H1 (cell line): Measurements from ENCODE around the gene SLC38A1. TPM values are rescaled to one million over a fixed set of nuclear protein-coding genes. Genes with fewer than 3 reads are reported as not detected.

Source experiments
- CTCF ChIA-PET: fragments of 300-600 bp; sonication (Branson Sonifier 250); formaldehyde crosslinking; loops from one replicate; lab custom pipeline; 2021; ENCODE audit not compliant: partially characterized antibody; lab: Charles Lee
- POLR2A ChIA-PET: fragments of 300-600 bp; sonication (Branson Sonifier 250); formaldehyde crosslinking; loops from one replicate; lab custom pipeline; 2021; ENCODE audit warnings: inconsistent platforms; ENCODE audit not compliant: partially characterized antibody; lab: Charles Lee
- DNase-seq, 2 experiments: peaks; one replicate each; pipeline versions ENCODE4 v3.0.0 to v3.0.0-alpha.2; 2010 to 2022; ENCODE audit warnings: low spot score in 2 of 2, low read depth in 1 of 2, mixed read lengths in 1 of 2
- FAIRE-seq: peaks from 2 replicates; lab custom pipeline; 2011; peaks lifted over from hg19 to GRCh38; lab: Jason Lieb, UNC
- H2AFZ ChIP-seq: 2 replicates; pipeline ENCODE4 v1.8.1; 2012; ENCODE audit warnings: low read length, inconsistent platforms
- H2AK5ac ChIP-seq: 2 replicates; pipeline ENCODE4 v1.6.1; 2013; ENCODE audit warnings: low read depth, low read length
- H2BK120ac ChIP-seq: replicated peaks from 2 replicates; pipeline ENCODE3; 2013; ENCODE audit warnings: low read depth, low read length, inconsistent platforms
- H2BK12ac ChIP-seq: 2 replicates; pipeline ENCODE4 v1.6.1; 2013; ENCODE audit warnings: low read depth, low read length
- H2BK15ac ChIP-seq: 2 replicates; pipeline ENCODE4 v1.6.1; 2013; ENCODE audit warnings: low read length
- H2BK20ac ChIP-seq: 2 replicates; pipeline ENCODE4 v1.6.1; 2013; ENCODE audit warnings: low read length
- H2BK5ac ChIP-seq: 2 replicates; pipeline ENCODE4 v1.6.1; 2013; ENCODE audit warnings: low read depth, low read length
- H3K14ac ChIP-seq: 2 replicates; pipeline ENCODE4 v1.6.1; 2013; ENCODE audit warnings: inconsistent platforms; ENCODE audit not compliant: insufficient read length
- H3K18ac ChIP-seq: 2 replicates; pipeline ENCODE4 v1.6.1; 2013; ENCODE audit warnings: low read length; ENCODE audit errors: extremely low read depth
- H3K23ac ChIP-seq: 2 replicates; pipeline ENCODE4 v1.6.1; 2013; ENCODE audit warnings: inconsistent platforms; ENCODE audit not compliant: insufficient read length
- H3K23me2 ChIP-seq: 2 replicates; pipeline ENCODE4 v1.6.1; 2013; ENCODE audit warnings: low read depth, low read length
- H3K27ac ChIP-seq: 2 replicates; pipeline ENCODE4 v1.6.1; 2011; ENCODE audit warnings: low read depth, low read length, inconsistent platforms
- H3K27me3 ChIP-seq, 4 experiments: replicated peaks in 1 of 4; 1 replicate in 1 of 4; 2 replicates in 3 of 4; pipeline versions ENCODE4 v1.6.1 to v1.8.1; 2011 to 2013; ENCODE audit warnings: low read length in 3 of 4, mild to moderate bottlenecking in 3 of 4, inconsistent platforms in 2 of 4, mixed read lengths in 2 of 4, moderate library complexity in 1 of 4; ENCODE audit not compliant: control insufficient read depth in 3 of 4, insufficient read depth in 3 of 4; ENCODE audit errors: extremely low read depth in 1 of 4
- H3K36me3 ChIP-seq, 4 experiments: 2 replicates each; pipeline versions ENCODE4 v1.6.1 to v1.8.1; 2011 to 2013; ENCODE audit warnings: mild to moderate bottlenecking in 4 of 4, low read length in 3 of 4, moderate library complexity in 2 of 4, control low read depth in 1 of 4, inconsistent platforms in 1 of 4; ENCODE audit not compliant: insufficient read depth in 4 of 4, control insufficient read depth in 2 of 4
- H3K4ac ChIP-seq: replicated peaks from 2 replicates; pipeline ENCODE3; 2013; ENCODE audit warnings: low read length, low read depth, mixed read lengths, inconsistent platforms; ENCODE audit not compliant: insufficient read length
- H3K4me1 ChIP-seq, 4 experiments: replicated peaks in 1 of 4; 1 replicate in 1 of 4; 2 replicates in 3 of 4; pipeline versions ENCODE4 v1.6.1 to v1.8.1; 2011 to 2013; ENCODE audit warnings: low read length in 3 of 4, inconsistent platforms in 2 of 4, mixed read lengths in 1 of 4; ENCODE audit not compliant: insufficient read depth in 4 of 4, control insufficient read depth in 3 of 4
- H3K4me2 ChIP-seq, 2 experiments: 2 replicates each; pipeline versions ENCODE4 v1.6.1 to v1.8.1; 2011 to 2013; ENCODE audit warnings: low read depth in 2 of 2, low read length in 2 of 2, control low read depth in 1 of 2, inconsistent platforms in 1 of 2, mild to moderate bottlenecking in 1 of 2; ENCODE audit not compliant: insufficient read depth in 1 of 2
- H3K4me3 ChIP-seq, 4 experiments: fragments of 200-600, 300-600 bp in 1 of 4; sonication (generic), shearing (Covaris generic), sonication (Bioruptor Twin) in 1 of 4; 2 replicates each; pipeline versions ENCODE4 v1.5.1 to v1.8.1; 2011 to 2016; ENCODE audit warnings: low read length in 4 of 4, low read depth in 3 of 4, control low read depth in 2 of 4, inconsistent platforms in 2 of 4, mild to moderate bottlenecking in 2 of 4, mixed read lengths in 1 of 4, moderate library complexity in 1 of 4; ENCODE audit not compliant: insufficient read depth in 2 of 4; ENCODE audit errors: extremely low read depth in 1 of 4
- H3K56ac ChIP-seq: replicated peaks from 2 replicates; pipeline ENCODE3; 2013; ENCODE audit warnings: low read depth, mild to moderate bottlenecking, mixed read lengths, low read length, inconsistent platforms; ENCODE audit not compliant: insufficient read length
- H3K79me1 ChIP-seq: 2 replicates; pipeline ENCODE4 v1.6.1; 2013; ENCODE audit warnings: low read depth, low read length, control low read depth
- H3K79me2 ChIP-seq, 2 experiments: 2 replicates each; pipeline versions ENCODE4 v1.6.1 to v1.8.1; 2012 to 2013; ENCODE audit warnings: low read length in 2 of 2, mild to moderate bottlenecking in 2 of 2, inconsistent platforms in 1 of 2; ENCODE audit not compliant: insufficient read depth in 2 of 2, control insufficient read depth in 1 of 2
- H3K9ac ChIP-seq, 4 experiments: replicated peaks in 1 of 4; 1 replicate in 1 of 4; 2 replicates in 3 of 4; pipeline versions ENCODE4 v1.6.1 to v1.8.1; 2011 to 2013; ENCODE audit warnings: low read depth in 3 of 4, low read length in 3 of 4, control low read depth in 2 of 4, mild to moderate bottlenecking in 2 of 4, moderate library complexity in 2 of 4, inconsistent platforms in 1 of 4; ENCODE audit errors: extremely low read depth in 1 of 4
- H3K9me3 ChIP-seq, 2 experiments: 2 replicates each; pipeline versions ENCODE4 v1.6.1 to v1.8.1; 2012 to 2013; ENCODE audit warnings: mild to moderate bottlenecking in 2 of 2, moderate library complexity in 2 of 2, control low read depth in 1 of 2, inconsistent platforms in 1 of 2, low read depth in 1 of 2, low read length in 1 of 2, mixed read lengths in 1 of 2; ENCODE audit not compliant: insufficient read depth in 2 of 2
- H4K20me1 ChIP-seq, 2 experiments: replicated peaks in 1 of 2; 2 replicates each; pipeline versions ENCODE3 to v1.8.1; 2011 to 2013; ENCODE audit warnings: inconsistent platforms in 2 of 2, low read length in 2 of 2, mild to moderate bottlenecking in 1 of 2; ENCODE audit not compliant: insufficient read depth in 2 of 2, control insufficient read depth in 1 of 2
- H4K5ac ChIP-seq: 2 replicates; pipeline ENCODE4 v1.6.1; 2013; ENCODE audit warnings: low read length, low read depth, mixed read lengths, inconsistent platforms; ENCODE audit not compliant: insufficient read length
- H4K8ac ChIP-seq: 2 replicates; pipeline ENCODE4 v1.8.0; 2013; ENCODE audit warnings: mild to moderate bottlenecking, moderate library complexity, low read length, inconsistent platforms; ENCODE audit not compliant: insufficient read depth; ENCODE audit errors: extremely low read depth
- H4K91ac ChIP-seq: replicated peaks from 2 replicates; pipeline ENCODE3; 2013; ENCODE audit warnings: low read length, mixed read lengths, inconsistent platforms; ENCODE audit not compliant: insufficient read length
- CEBPB ChIP-seq: IDR thresholded peaks from 2 replicates; pipeline ENCODE4 v1.6.1; 2012; ENCODE audit warnings: low read depth, low read length
- CHD1 ChIP-seq: IDR thresholded peaks from 2 replicates; pipeline ENCODE4 v1.6.1; 2012; ENCODE audit warnings: low read depth, low read length, improper control_type of control experiment
- HDAC6 ChIP-seq: IDR thresholded peaks from one replicate; pipeline ENCODE4 v1.7.1; 2012; ENCODE audit warnings: low read depth, mild to moderate bottlenecking, inconsistent platforms, low read length, moderate library complexity
- KDM1A ChIP-seq: fragments of 200-600, 300-600 bp; sonication (generic); IDR thresholded peaks from 2 replicates; pipeline ENCODE4 v1.7.1; 2016; ENCODE audit warnings: mild to moderate bottlenecking, low read length, borderline replicate concordance
- KDM5A ChIP-seq: fragments of 200-600 bp; IDR thresholded peaks from 2 replicates; pipeline ENCODE4 v1.7.1; 2012; ENCODE audit warnings: mild to moderate bottlenecking, low read length, inconsistent platforms, mixed read lengths
- POLR2A ChIP-seq, 2 experiments: IDR thresholded peaks; 1 replicate in 1 of 2; 2 replicates in 1 of 2; pipeline ENCODE4 v1.6.1; 2011; ENCODE audit warnings: low read depth in 2 of 2, low read length in 2 of 2, mild to moderate bottlenecking in 2 of 2; ENCODE audit errors: control extremely low read depth in 1 of 2
- POLR2AphosphoS5 ChIP-seq: IDR thresholded peaks from 2 replicates; pipeline ENCODE4 v1.6.1; 2011; ENCODE audit warnings: low read depth, low read length
- ZNF274 ChIP-seq: IDR thresholded peaks from 2 replicates; pipeline ENCODE4 v1.7.0; 2012; ENCODE audit warnings: low read length, borderline replicate concordance; ENCODE audit errors: extremely low read depth
- WGBS, 2 experiments: shearing (Covaris generic) in 1 of 2; methylation state at CpG; one replicate each; pipeline versions ENCODE4 v1.1.6 to v1.1.7; 2013 to 2015; ENCODE audit warnings: low lambda C conversion rate in 2 of 2, mixed read lengths in 2 of 2, inconsistent platforms in 1 of 2, low coverage in 1 of 2, missing lambda C conversion rate in 1 of 2; ENCODE audit not compliant: insufficient replicate concordance in 2 of 2, insufficient coverage in 1 of 2, insufficient read length in 1 of 2; ENCODE audit errors: extremely low coverage in 1 of 2, missing lambda C conversion rate in 1 of 2; 5-methylcytosine and 5-hydroxymethylcytosine counted together
- polyA plus RNA-seq, 7 experiments: library from polyadenylated mRNA; depleted of rRNA in 3 of 7; stranded (reverse) in 5 of 7; unstranded in 2 of 7; fragments of >200 nt in 5 of 7; fragments of 200-250 nt in 2 of 7; gene quantifications; 1 replicate in 5 of 7; 2 replicates in 1 of 7; 4 replicates in 1 of 7; pipeline versions ENCODE4 v1.2.1 to v1.2.3, GENCODE V29; 2011 to 2013; ENCODE audit warnings: missing spikeins in 2 of 7, mixed read lengths in 2 of 7
- total RNA-seq: library from RNA; stranded (reverse); fragmentation: NEBNext Ultra II Directional; extraction: Animal tissue kit (Norgen Biotek cat#: 25700); gene quantifications from 2 replicates; pipeline ENCODE4 v1.2.1, GENCODE V29; 2021

Gene SLC38A1
- total and polyA plus RNA-seq, 2 of the 8 experiments (the other 6 are each of a cell fraction or from before 2014, with no cell fraction given) = 83.4 to 242 TPM

- Histone ChIP-seq H2AK5ac (no peak overlapping the region), H3K4me1 (peaks cover 0 to 4% (median 0%) of the 10 kb centered on the region in 4 experiments; a peak in 2 of 7 replicates), H2AFZ (no peak overlapping the region), H3K27ac (no peak overlapping the region), H3K79me1 (no peaks in the 10 kb centered on the region), H4K5ac (no peak overlapping the region), H3K23me2 (no peaks in the 10 kb centered on the region), H3K14ac (no peak overlapping the region), H3K9ac (no peak overlapping the region), H3K9me3 (no peaks in the 10 kb centered on the region), H3K4me3 (no peak overlapping the region), H3K4ac (no peak overlapping the region), H3K18ac (no peak overlapping the region), H4K8ac (no peak overlapping the region), H3K27me3 (no peaks in the 10 kb centered on the region), H2BK5ac (no peak overlapping the region), H2BK12ac (no peak overlapping the region), H2BK20ac (no peak overlapping the region), H4K91ac (no peak overlapping the region), H4K20me1 (peaks cover 0 to 7% of the 10 kb centered on the region in 2 experiments), H3K79me2 (peaks cover 0 to 12% of the 10 kb centered on the region in 2 experiments; a peak in 2 of 4 replicates), H3K56ac (no peak overlapping the region), H3K4me2 (no peak overlapping the region), H2BK120ac (no peak overlapping the region), H3K23ac (no peak overlapping the region), H2BK15ac (no peak overlapping the region), H3K36me3 (peaks cover 29 to 95% (median 73%) of the 10 kb centered on the region in 4 experiments)
- ChIA-PET POLR2A (interaction anchor here (0.9 to 1.3 kb wide), 4 partner anchors 9 to 160 kb away, joined by 4 to 8 read pairs (median 6); partner anchors contain the start of gene SLC38A1), CTCF (interaction anchor here (0.6 to 0.9 kb wide), 2 partner anchors 10 to 30 kb away, joined by 3 read pairs; no protein-coding TSS in a partner anchor)
- no peak for FAIRE-seq
- WGBS, 2 experiments = 45% methylated on average over 2 of the region's 2 CpGs; no CpG with 5 or more reads in 1 of the 2 experiments
- DNase-seq = no peak
- TF ChIP-seq HDAC6 (no peak), KDM1A (no peak), KDM5A (no peak), CHD1 (no peak), CEBPB (no peak), POLR2AphosphoS5 (no peak), ZNF274 (no peak), POLR2A (IDR thresholded peaks at IDR 0.05; ENCODE audit: control extremely low read depth in 1 of 2, low read depth in 2 of 2, low read length in 2 of 2) (no peak)
- TF ChIP-seq, all 59 proteins: peak for 0
Observed at GRCh38 chr12:46205294-46205693, 63.5 kb downstream of the SLC38A1 start.
